GM18873 (cell line): ENCODE results near the gene CYP2D6.
"Not testable (repeated sequence)": the region's sequence is repeated elsewhere in the genome, so short reads cannot be mapped to it uniquely, and the experiment has no call there.

ENCODE experiments used
- ATAC-seq: cut with Tn5 transposase; IDR thresholded peaks from one replicate; pipeline ENCODE4 v1.9.1; 2021; ENCODE audit warnings: mild to moderate bottlenecking, moderate library complexity, moderate number of reproducible peaks; ENCODE audit not compliant: unreplicated experiment, low FRiP score

CYP2D6 gene

DNA sequence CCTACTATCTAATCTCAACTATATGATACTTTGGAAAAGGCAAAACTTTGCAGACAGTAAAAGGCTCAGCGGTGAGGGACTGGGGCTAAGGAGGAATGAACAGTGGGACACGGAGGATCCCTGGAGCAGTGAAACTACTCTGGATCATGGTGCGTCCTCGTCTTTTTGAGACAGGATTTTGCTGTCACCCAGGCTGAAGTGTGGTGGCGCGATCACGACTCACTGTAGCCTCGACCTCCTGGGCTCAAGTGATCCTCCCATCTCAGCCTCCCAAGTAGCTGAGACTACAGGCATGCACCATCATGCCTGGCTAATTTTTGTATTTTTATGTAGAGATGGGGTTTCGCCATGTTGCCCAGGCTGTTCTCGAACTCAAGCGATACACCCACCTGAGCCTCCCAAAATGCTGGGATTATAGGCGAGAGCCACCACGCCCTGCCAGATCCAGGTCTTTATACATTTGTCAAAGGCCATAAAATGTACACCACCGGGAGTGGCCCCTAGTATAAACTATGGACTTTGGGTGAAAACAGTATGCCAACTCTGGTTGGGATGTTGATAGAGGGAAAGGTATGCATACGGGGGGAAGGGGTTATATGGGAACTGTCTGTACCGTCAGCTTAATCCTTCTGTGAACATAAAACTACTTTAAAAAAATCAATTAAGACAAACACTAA lies 28.0 kb upstream of the CYP2D6 start:
- no peak for ATAC-seq

DNA sequence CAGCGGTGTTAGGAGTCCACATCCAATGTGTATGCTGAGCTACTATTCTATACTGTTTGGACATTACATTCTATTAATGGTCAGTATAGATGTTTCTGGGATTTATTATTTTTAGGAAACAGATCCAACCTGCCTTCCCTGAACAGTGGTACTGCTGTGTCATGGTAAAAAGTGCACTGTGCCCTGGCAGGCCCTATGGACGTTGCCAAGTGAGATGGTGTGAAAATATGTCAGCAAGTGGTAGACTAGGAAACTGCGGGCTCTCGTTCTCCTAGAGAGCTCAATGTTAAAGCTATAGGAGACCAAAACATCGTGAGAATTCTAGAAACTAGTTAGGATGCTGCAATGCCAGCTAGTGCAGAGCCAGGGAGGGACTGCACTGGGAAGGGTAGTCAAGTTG lies 26.0 kb upstream of the CYP2D6 start:
- no peak for ATAC-seq

DNA sequence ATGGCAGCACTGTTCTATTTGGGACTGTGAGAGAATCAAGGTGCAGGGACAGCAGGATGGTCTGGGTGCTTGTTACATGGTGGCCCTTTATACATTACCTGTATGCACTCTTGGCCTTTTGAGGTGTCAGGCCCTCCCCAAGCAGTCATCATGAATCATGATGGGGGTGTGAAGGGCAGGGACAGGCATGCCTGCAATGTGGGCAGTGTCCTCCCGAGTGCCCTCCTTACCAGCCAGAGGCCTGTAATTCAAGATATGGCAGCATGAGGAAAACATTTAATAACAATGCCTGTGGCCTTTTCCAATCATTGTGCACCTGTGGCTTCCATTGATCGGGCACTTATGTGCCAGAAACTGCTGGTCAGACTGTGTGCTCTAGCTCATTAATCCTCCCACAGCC lies 25.5 kb upstream of the CYP2D6 start:
- no peak for ATAC-seq

DNA sequence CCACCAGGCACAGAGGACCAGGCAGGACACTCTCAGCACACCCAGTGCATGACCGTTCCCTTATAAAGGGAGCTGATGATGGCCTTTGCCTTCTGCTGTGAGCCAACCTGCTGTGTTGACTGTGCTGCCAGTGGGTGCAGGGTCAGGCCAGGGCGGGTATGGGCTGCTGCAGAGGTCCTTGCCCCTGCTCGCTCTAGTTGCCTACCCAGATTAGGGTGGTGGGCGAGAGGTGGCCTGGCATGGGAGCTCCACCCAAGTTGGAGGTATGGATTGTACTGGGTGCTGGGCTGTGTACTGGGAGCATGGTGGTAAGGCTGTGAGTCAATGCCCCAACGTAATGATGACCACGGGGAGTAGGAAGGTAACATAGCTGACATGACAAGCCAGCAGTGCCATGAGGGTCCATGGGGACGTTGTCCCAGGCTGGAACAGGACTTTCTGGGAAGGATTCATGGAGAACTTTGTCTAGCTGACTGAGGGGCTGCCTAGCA lies 24.5 kb upstream of the CYP2D6 start:
- ATAC-seq = no peak

GRCh38 chr22:42154293-42155052 lies 23.9 kb upstream of the CYP2D6 start:
- no peak for ATAC-seq

DNA sequence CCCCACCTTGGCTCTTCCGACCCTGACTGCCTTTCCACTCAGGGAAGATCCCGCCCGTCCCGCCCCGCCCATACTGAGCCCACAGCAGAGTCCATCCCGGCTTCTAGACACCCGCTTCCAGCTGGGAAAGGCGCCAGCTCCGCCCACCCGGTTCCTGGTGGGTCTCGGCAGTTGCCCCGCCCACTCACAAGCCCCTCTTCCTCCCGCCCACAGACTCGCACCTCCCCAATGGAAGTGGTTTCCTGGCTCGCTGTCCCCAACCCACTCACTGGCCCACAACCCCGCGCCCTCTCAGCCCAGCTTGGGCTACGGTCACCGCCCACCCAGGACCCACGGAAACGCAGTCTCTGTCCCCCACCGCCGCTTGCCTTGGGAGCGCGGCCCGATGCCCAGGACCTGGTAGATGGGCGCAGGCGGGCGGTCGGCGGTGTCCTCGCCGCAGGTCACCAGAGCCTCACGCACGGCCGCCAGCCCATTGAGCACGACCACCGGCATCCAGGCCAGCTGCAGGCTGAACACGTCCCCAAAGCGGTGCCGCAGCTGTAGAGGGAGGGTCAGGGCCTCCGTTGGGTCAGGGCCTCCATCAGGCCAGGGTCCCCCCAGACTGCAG lies 22.2 kb upstream of the CYP2D6 start:
- no peak for ATAC-seq

DNA sequence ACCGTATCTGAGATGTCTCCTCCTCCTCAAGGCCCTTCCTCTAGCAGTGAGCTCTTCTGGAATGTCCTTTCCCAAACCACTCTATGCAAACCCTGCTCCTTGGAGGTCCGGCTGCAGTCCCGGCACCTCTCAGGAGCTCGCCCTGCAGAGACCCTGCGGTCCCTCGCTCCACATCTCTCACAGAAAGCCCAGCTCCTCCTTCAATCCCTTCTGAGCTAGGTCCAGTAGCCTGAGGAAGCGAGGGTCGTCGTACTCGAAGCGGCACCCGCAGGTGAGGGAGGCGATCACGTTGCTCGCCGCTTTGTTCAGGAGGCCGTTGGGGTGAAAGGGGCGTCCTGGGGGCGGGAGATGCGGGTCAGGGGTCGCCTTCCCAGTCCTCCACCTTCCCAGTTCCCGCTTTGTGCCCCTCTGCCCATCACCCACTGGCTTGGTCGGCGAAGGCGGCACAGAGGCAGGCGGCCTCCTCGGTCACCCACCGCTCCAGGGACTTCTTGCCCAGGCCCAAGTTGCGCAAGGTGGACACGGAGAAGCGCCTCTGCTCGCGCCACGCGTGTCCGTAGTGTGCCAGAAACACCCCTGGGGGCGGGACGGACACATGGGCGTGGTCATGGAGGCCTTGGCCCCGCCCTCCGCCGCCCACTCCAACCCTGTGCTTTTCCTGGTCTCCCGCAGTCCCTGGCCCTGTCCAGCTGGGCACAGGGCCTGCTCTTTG lies 21.5 kb upstream of the CYP2D6 start:
- ATAC-seq = no peak

- ATAC-seq = no peak
Observed at GRCh38 chr22:42150727-42151590, 20.3 kb upstream of the CYP2D6 start.

DNA sequence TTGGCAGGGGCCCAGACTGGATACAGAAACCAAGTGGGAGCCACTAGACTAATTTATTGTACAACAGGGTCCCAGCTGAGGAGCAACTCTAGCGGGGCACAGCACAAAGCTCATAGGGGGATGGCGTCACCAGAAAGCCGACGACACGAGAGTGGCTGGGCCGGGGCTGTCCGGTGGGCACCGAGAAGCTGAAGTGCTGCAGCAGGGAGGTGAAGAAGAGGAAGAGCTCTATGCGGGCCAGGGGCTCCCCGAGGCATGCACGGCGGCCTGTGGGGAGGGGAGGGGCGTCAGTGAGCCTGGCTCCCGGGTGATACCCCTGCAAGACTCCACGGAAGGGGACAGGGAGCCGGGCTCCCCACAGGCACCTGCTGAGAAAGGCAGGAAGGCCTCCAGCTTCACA lies 19.2 kb upstream of the CYP2D6 start:
- ATAC-seq = not testable (repeated sequence)

GRCh38 chr22:42145175-42145574 lies 14.6 kb upstream of the CYP2D6 start:
- ATAC-seq = no peak

GRCh38 chr22:42143859-42144822 lies 13.5 kb upstream of the CYP2D6 start:
- not testable (repeated sequence) for ATAC-seq

DNA sequence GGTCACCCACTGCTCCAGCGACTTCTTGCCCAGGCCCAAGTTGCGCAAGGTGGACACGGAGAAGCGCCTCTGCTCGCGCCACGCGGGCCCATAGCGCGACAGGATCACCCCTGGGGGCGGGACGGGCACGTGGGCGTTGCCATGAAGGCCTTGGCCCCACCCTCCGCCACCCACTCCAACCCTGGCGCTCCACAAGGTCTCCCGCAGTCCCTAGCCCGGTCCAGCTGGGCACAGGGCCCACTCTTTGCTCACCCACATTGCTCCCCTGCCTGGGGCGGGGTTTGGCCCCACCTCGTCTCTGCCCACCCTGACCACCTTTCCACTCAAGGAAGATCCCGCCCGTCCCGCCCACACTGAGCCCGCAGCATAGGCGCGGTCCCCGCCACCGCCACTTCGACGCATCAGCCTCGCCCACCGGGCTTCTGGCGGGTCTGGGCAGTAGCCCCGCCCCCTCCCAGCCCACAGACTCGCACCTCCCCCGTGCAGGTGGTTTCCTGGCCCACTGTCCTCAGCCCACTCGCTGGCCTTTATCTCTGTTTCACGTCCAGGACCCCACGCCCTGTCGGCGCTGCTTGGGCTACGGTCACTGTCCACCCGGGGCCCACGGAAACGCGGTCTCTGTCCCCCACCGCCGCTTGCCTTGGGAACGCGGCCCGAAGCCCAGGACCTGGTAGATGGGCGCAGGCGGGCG lies 12.3 kb upstream of the CYP2D6 start:
- ATAC-seq = no peak

DNA sequence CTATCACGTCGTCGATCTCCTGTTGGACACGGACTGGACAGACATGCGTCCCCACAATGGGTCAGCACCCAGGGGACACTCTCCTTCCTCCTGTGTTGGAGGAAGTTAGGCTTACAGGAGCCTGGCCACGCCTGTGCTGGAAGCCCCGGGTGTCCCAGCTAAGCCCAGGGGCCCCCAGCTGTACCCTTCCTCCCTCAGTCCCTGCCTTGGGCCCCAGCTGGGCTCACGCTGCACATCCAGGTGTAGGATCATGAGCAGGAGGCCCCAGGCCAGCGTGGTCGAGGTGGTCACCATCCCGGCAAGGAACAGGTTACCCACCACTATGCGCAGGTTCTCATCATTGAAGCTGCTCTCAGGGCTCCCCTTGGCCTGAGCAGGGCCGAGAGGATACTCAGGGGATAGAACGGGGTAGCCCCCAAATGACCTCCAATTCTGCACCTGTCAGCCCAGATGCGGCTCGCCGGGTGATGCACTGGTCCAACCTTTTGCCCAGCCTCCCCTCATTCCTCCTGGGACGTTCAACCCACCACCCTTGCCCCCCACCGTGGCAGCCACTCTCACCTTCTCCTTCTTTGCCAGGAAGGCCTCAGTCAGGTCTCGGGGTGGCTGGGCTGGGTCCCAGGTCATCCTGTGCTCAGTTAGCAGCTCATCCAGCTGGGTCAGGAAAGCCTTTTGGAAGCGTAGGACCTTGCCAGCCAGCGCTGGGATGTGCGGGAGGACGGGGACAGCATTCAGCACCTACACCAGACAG lies 10.9 kb upstream of the CYP2D6 start:
- not testable (repeated sequence) for ATAC-seq

DNA sequence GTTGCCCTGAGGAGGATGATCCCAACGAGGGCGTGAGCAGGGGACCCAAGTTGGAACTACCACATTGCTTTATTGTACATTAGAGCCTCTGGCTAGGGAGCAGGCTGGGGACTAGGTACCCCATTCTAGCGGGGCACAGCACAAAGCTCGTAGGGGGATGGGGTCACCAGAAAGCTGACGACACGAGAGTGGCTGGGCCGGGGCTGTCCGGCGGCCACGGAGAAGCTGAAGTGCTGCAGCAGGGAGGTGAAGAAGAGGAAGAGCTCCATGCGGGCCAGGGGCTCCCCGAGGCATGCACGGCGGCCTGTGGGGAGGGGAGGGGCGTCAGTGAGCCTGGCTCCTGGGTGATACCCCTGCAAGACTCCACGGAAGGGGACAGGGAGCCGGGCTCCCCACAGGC lies 9.5 kb upstream of the CYP2D6 start:
- ATAC-seq = not testable (repeated sequence)

- ATAC-seq = not testable (repeated sequence)
Observed at GRCh38 chr22:42139508-42139907, 8.9 kb upstream of the CYP2D6 start.

- no peak for ATAC-seq
Observed at GRCh38 chr22:42138972-42139371, 8.4 kb upstream of the CYP2D6 start.

- no peak for ATAC-seq
Observed at GRCh38 chr22:42138122-42138770, 7.6 kb upstream of the CYP2D6 start.
